ENCODE measurements around the gene ENPP6. TPM values are rescaled to one million over a fixed set of nuclear protein-coding genes. Genes with fewer than 3 reads are reported as not detected.

ENPP6 gene
- total RNA-seq, 4 donors from 2014 or later: 0.57 TPM; not detected in 3

DNA sequence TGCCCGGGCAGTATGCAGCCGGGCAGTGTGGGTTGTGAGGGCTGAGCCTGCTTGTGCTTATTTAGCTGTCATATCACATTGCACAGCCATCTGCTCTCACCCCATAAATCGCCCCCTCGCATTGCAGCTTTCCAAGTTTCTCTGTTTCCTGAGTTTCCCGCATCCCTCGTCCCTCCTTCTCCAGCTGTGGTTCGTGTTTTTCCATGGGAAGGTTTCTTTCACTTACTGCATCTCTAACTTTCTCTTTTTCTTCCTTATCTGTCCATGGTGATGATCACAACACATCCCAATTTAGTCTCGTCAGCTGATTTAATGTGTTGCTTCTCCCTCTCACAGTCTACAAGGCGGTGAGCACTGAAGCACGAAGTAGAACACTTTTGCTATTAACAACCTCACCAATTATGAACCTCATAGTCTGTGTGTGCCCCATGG lies 118.1 kb downstream of the ENPP6 start:
- WGBS, 2 donors: 55 to 81% methylated on average over 8 to 10 of the region's 10 CpGs
- H3K9me3 ChIP-seq: no peaks in the 10 kb centered on the region
- no peaks in the 10 kb centered on the region for H3K36me3 ChIP-seq
- intact Hi-C loops (cut with DNase I): loop anchor here (10.0 kb wide), 1 partner anchor 255 kb away; no protein-coding TSS in a partner anchor
- no peak for DNase-seq
- H3K4me3 ChIP-seq: no peak overlapping the region
- peaks cover 0 to 4% (median 0%) of the 10 kb centered on the region in 4 donors for H3K27me3 ChIP-seq
- no peak for TF ChIP-seq CTCF (IDR thresholded peaks at IDR 0.05)
- TF ChIP-seq POLR2A (IDR thresholded peaks at IDR 0.05): no peak
- peaks cover 0 to 25% (median 0%) of the 10 kb centered on the region in 3 donors for H3K4me1 ChIP-seq
- H3K27ac ChIP-seq: peak overlapping the region in 3 of 4 donors; percentile 28 to 59 (median 58)

GRCh38 chr4:184099000-184099399 lies 118.7 kb downstream of the ENPP6 start:
- H3K27me3 ChIP-seq: peaks cover 0 to 4% (median 0%) of the 10 kb centered on the region in 4 donors
- TF ChIP-seq POLR2A (IDR thresholded peaks at IDR 0.05): no peak
- no peak for TF ChIP-seq CTCF (IDR thresholded peaks at IDR 0.05)
- H3K27ac ChIP-seq: peak overlapping the region in 3 of 4 donors; percentile 28 to 59 (median 58)
- H3K4me1 ChIP-seq: peaks cover 0 to 25% (median 0%) of the 10 kb centered on the region in 3 donors
- no peaks in the 10 kb centered on the region for H3K9me3 ChIP-seq
- no peak overlapping the region for H3K4me3 ChIP-seq
- intact Hi-C loops (cut with DNase I): loop anchor here (10.0 kb wide), 1 partner anchor 254 kb away; no protein-coding TSS in a partner anchor
- DNase-seq: no peak
- WGBS, 2 donors: 50 to 71% methylated on average over 1 to 3 of the region's 4 CpGs
- no peaks in the 10 kb centered on the region for H3K36me3 ChIP-seq

- intact Hi-C loops (cut with DNase I): loop anchor here (10.0 kb wide), 1 partner anchor 253 kb away; no protein-coding TSS in a partner anchor
Measured at GRCh38 chr4:184097815-184098214, 119.9 kb downstream of the ENPP6 start.

DNA sequence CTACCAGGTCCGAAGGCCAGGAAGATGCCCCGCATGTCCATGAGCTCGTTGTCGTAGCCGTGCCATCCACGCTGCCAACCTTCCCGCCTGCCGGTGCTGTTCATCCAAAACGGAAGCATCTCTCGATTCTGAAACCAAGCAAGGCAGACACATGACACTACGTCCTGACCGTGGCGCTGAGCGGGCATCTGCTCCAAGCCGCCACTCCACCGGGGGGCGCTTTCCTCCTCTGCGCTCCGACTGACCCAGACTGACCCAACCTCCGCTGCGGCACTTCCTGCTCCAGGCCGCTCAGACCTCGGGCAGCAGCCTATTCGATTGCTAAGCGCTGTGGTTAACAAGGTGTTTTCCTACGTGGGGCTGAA lies 120.5 kb downstream of the ENPP6 start:
- DNase-seq: no peak
- H3K4me3 ChIP-seq: peak overlapping the region in 3 of 4 donors; percentile 19 to 56 (median 34)
- 40 to 69% methylated on average over 10 to 20 of the region's 26 CpGs for WGBS, 2 donors

More at GRCh38 chr4:184097815-184098214, 119.9 kb downstream of the ENPP6 start:
- peaks cover 0 to 25% (median 0%) of the 10 kb centered on the region in 3 donors for H3K4me1 ChIP-seq
- peak overlapping the region in 1 of 4 donors; percentile 56 for H3K4me3 ChIP-seq
- TF ChIP-seq POLR2A (IDR thresholded peaks at IDR 0.05) (no peak), CTCF (IDR thresholded peaks at IDR 0.05) (no peak)
- DNase-seq: no peak
- no peaks in the 10 kb centered on the region for H3K36me3 ChIP-seq
- peaks cover 0 to 4% (median 0%) of the 10 kb centered on the region in 4 donors for H3K27me3 ChIP-seq
- H3K27ac ChIP-seq: peak overlapping the region; percentile 21 to 73 (median 58)
- H3K9me3 ChIP-seq: no peaks in the 10 kb centered on the region
- 83 to 92% methylated on average over 11 to 13 of the region's 13 CpGs for WGBS, 2 donors

More for the DNA sequence above, 120.5 kb downstream of the ENPP6 start:
- H3K4me1 ChIP-seq: peaks cover 0 to 25% (median 0%) of the 10 kb centered on the region in 3 donors
- H3K9me3 ChIP-seq: no peaks in the 10 kb centered on the region
- peak overlapping the region; percentile 21 to 73 (median 58) for H3K27ac ChIP-seq
- peak in 4 of 6 experiments; percentile 19 to 44 (median 34) for TF ChIP-seq CTCF (IDR thresholded peaks at IDR 0.05)
- no peak for TF ChIP-seq POLR2A (IDR thresholded peaks at IDR 0.05)
- peaks cover 0 to 4% (median 0%) of the 10 kb centered on the region in 4 donors for H3K27me3 ChIP-seq
- intact Hi-C loops (cut with DNase I): loop anchor here (10.0 kb wide), 1 partner anchor 252 kb away; no protein-coding TSS in a partner anchor
- no peaks in the 10 kb centered on the region for H3K36me3 ChIP-seq
